ENCODE results near the gene AAMP.

The AAMP gene

DNA sequence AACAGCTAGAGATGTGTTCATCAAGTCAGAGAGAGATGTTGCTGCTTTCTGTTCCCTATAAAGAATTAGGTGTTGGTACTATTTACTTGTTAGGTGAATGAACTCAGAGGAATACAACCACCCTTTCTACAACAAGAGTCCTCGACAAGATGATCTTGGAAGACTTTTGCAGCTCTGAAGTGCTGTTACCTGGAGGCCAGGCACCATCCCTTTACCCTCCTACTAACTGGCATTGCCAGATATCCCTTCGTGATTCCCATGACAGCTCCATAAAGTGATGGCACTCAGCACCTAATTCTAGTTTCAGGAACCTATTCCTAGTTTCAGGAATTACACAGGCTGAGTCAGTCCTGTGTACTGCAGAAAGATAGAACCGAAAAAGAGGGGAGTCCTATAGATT, 43.0 kb downstream of the AAMP start:
- H3K27me3 ChIP-seq (ENCODE audit: low read length), result no peaks in the 10 kb centered on the region
- H3K4me2 ChIP-seq (ENCODE audit: low read depth, low read length, poor library complexity, severe bottlenecking), result no peak overlapping the region
- H3K27ac ChIP-seq (ENCODE audit: low read depth, low read length), result no peak overlapping the region
- H4K20me1 ChIP-seq (ENCODE audit: low read depth, low read length), result peaks cover 45% of the 10 kb centered on the region
- H3K79me2 ChIP-seq (ENCODE audit: insufficient read depth, low read length), result peaks cover 80% of the 10 kb centered on the region
- no peak overlapping the region for H3K4me3 ChIP-seq (ENCODE audit: insufficient read depth, low read length, poor library complexity, severe bottlenecking)
- H3K36me3 ChIP-seq (ENCODE audit: low read length), result peaks cover 60% of the 10 kb centered on the region
- TF ChIP-seq EZH2phosphoT487 (conservative IDR thresholded peaks at IDR 0.05; ENCODE audit: low read length), result no peak
- TF ChIP-seq, protein P1, sequence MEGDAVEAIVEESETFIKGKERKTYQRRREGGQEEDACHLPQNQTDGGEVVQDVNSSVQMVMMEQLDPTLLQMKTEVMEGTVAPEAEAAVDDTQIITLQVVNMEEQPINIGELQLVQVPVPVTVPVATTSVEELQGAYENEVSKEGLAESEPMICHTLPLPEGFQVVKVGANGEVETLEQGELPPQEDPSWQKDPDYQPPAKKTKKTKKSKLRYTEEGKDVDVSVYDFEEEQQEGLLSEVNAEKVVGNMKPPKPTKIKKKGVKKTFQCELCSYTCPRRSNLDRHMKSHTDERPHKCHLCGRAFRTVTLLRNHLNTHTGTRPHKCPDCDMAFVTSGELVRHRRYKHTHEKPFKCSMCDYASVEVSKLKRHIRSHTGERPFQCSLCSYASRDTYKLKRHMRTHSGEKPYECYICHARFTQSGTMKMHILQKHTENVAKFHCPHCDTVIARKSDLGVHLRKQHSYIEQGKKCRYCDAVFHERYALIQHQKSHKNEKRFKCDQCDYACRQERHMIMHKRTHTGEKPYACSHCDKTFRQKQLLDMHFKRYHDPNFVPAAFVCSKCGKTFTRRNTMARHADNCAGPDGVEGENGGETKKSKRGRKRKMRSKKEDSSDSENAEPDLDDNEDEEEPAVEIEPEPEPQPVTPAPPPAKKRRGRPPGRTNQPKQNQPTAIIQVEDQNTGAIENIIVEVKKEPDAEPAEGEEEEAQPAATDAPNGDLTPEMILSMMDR (IDR thresholded peaks at IDR 0.05; ENCODE audit: insufficient read depth, low read length, poor library complexity, severe bottlenecking), result no peak
- peaks cover 17% of the 10 kb centered on the region; the same call in 1 of the 2 replicates for H3F3A ChIP-seq (ENCODE audit: insufficient read depth)
- no peak overlapping the region for H2AFZ ChIP-seq (ENCODE audit: low read depth, low read length, severe bottlenecking)
- no peaks in the 10 kb centered on the region for H3K9me3 ChIP-seq (ENCODE audit: insufficient read depth, low read length)
- no peaks in the 10 kb centered on the region for H3K9me2 ChIP-seq (replicated peaks; ENCODE audit: insufficient read depth, low read length)
- H3K9ac ChIP-seq (ENCODE audit: low read length), result no peak overlapping the region

DNA sequence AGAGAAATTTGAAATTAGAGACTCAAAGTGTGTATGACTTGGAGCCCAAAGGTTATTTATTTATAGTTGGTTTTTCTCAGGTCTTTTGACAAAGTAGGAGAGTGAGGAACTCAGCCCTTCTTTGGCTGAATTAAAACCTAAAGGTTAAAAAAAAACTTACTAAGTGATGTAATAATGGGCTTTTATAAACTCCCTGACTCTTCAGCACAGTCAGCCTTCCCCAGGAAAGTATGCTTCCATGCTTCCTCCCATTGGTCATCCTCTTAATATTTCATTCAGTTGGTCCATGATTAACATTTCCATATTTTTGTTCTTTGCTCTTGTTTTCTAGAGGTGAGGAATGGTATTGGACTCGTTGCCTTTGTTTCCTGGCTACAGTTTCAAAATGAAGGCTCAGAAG, 45.8 kb downstream of the AAMP start:
- no peak overlapping the region for H3K4me3 ChIP-seq (ENCODE audit: insufficient read depth, low read length, poor library complexity, severe bottlenecking)
- peaks cover 82% of the 10 kb centered on the region for H3K79me2 ChIP-seq (ENCODE audit: insufficient read depth, low read length)
- H2AFZ ChIP-seq (ENCODE audit: low read depth, low read length, severe bottlenecking), result no peak overlapping the region
- H3K9ac ChIP-seq (ENCODE audit: low read length), result no peak overlapping the region
- H3K27ac ChIP-seq (ENCODE audit: low read depth, low read length), result no peak overlapping the region
- H3K9me3 ChIP-seq (ENCODE audit: insufficient read depth, low read length), result no peaks in the 10 kb centered on the region
- H3K4me2 ChIP-seq (ENCODE audit: low read depth, low read length, poor library complexity, severe bottlenecking), result no peak overlapping the region
- peaks cover 56% of the 10 kb centered on the region for H4K20me1 ChIP-seq (ENCODE audit: low read depth, low read length)
- TF ChIP-seq, protein P1 (IDR thresholded peaks at IDR 0.05; ENCODE audit: insufficient read depth, low read length, poor library complexity, severe bottlenecking), result no peak
- TF ChIP-seq EZH2phosphoT487 (conservative IDR thresholded peaks at IDR 0.05; ENCODE audit: low read length), result no peak
- H3K27me3 ChIP-seq (ENCODE audit: low read length), result no peaks in the 10 kb centered on the region
- no peaks in the 10 kb centered on the region for H3K9me2 ChIP-seq (replicated peaks; ENCODE audit: insufficient read depth, low read length)
- peaks cover 11% of the 10 kb centered on the region; the same call in 1 of the 2 replicates for H3F3A ChIP-seq (ENCODE audit: insufficient read depth)
- H3K36me3 ChIP-seq (ENCODE audit: low read length), result peaks cover 51% of the 10 kb centered on the region; the same call in 1 of the 2 replicates

DNA sequence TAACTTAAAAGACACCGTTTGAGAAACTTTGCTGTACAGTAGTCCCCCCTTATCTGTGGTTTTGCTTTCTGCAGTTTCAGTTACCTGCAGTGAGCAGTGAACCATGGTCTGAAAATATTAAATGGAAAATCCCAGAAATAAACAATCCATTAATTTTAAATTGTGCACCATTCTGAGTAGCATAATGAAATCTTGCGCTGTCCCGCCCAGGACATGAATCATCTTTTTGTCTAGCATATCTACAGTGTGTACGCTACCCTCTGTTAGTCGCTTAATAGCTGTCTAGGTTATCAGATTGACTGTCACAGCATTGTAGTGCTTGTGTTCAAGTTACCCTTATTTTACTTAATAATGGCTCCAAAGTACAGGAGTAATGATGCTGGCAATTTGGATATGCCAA, 46.9 kb downstream of the AAMP start:
- peaks cover 41% of the 10 kb centered on the region; the same call in 1 of the 2 replicates for H3K36me3 ChIP-seq (ENCODE audit: low read length)
- TF ChIP-seq, protein P1 (IDR thresholded peaks at IDR 0.05; ENCODE audit: insufficient read depth, low read length, poor library complexity, severe bottlenecking), result no peak
- TF ChIP-seq EZH2phosphoT487 (conservative IDR thresholded peaks at IDR 0.05; ENCODE audit: low read length), result no peak
- no peaks in the 10 kb centered on the region for H3K9me2 ChIP-seq (replicated peaks; ENCODE audit: insufficient read depth, low read length)
- H3K4me2 ChIP-seq (ENCODE audit: low read depth, low read length, poor library complexity, severe bottlenecking), result no peak overlapping the region
- H3K9ac ChIP-seq (ENCODE audit: low read length), result no peak overlapping the region
- peaks cover 87% of the 10 kb centered on the region for H3K79me2 ChIP-seq (ENCODE audit: insufficient read depth, low read length)
- no peak overlapping the region for H3K4me3 ChIP-seq (ENCODE audit: insufficient read depth, low read length, poor library complexity, severe bottlenecking)
- no peak overlapping the region for H3K27ac ChIP-seq (ENCODE audit: low read depth, low read length)
- H3K27me3 ChIP-seq (ENCODE audit: low read length), result no peaks in the 10 kb centered on the region
- peaks cover 16% of the 10 kb centered on the region for H3F3A ChIP-seq (ENCODE audit: insufficient read depth)
- H3K9me3 ChIP-seq (ENCODE audit: insufficient read depth, low read length), result no peaks in the 10 kb centered on the region
- peaks cover 56% of the 10 kb centered on the region for H4K20me1 ChIP-seq (ENCODE audit: low read depth, low read length)
- no peak overlapping the region for H2AFZ ChIP-seq (ENCODE audit: low read depth, low read length, severe bottlenecking)

All from SU-DHL-6 (cell line).